IPS-20b (cell line): ENCODE measurements around the gene MSI2.
A peak's percentile ranks its signal among the peaks of the same experiment; 100 is the strongest.

Source experiments
- H3K27ac ChIP-seq: one replicate; pipeline ENCODE4 v1.5.1; 2013; ENCODE audit warnings: low read length
- H3K27me3 ChIP-seq: 2 replicates; pipeline ENCODE4 v1.6.1; 2013; ENCODE audit warnings: mild to moderate bottlenecking, low read length, inconsistent platforms; ENCODE audit not compliant: insufficient read depth
- H3K36me3 ChIP-seq: 2 replicates; pipeline ENCODE4 v1.6.1; 2013; ENCODE audit warnings: low read depth, mild to moderate bottlenecking, inconsistent platforms, low read length, moderate library complexity; ENCODE audit not compliant: insufficient read depth
- H3K4me1 ChIP-seq: 2 replicates; pipeline ENCODE4 v1.6.1; 2013; ENCODE audit warnings: mild to moderate bottlenecking, control low read depth, inconsistent platforms, low read length, moderate library complexity; ENCODE audit not compliant: insufficient read depth
- H3K4me3 ChIP-seq: 2 replicates; pipeline ENCODE4 v1.5.1; 2013; ENCODE audit warnings: mild to moderate bottlenecking, low read length, inconsistent platforms
- H3K9ac ChIP-seq: 2 replicates; pipeline ENCODE4 v1.6.1; 2013; ENCODE audit warnings: low read depth, mild to moderate bottlenecking, inconsistent platforms, low read length, moderate library complexity
- H3K9me3 ChIP-seq: 2 replicates; pipeline ENCODE4 v1.6.1; 2013; ENCODE audit warnings: mild to moderate bottlenecking, low read depth, low read length, inconsistent platforms; ENCODE audit not compliant: insufficient read depth

The MSI2 gene

DNA sequence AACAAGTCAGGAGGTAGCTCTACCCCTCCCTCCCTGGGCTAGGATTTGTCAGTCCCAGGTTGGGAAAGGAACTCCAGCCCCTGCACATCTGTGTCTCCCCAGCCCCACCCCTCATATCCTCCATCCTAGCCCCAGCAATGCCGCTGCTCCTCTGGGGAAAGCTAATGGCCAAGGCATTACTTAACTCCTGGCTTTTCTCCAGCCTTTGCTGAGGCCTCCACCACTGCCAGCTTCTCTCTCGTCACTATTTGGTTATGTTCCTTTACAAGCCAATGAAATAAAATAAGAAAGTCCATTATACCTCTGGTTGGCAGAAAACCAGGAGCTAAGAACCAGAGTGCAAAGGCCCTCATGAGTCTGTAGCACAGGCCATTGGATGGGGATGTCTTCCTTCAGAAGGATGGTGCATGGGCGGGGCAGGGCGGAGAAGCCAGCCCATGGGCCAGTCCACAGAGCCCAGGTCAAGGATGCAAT lies 317.8 kb downstream of the MSI2 start:
- Histone ChIP-seq H3K9me3 (no peaks in the 10 kb centered on the region), H3K36me3 (no peaks in the 10 kb centered on the region), H3K27me3 (no peaks in the 10 kb centered on the region), H3K4me1 (peaks cover 11% of the 10 kb centered on the region; the same call in 1 of the 2 replicates), H3K9ac (no peak overlapping the region), H3K4me3 (no peak overlapping the region), H3K27ac (no peak overlapping the region)

GRCh38 chr17:57576744-57577143 lies 320.4 kb downstream of the MSI2 start:
- H3K27ac ChIP-seq, result no peak overlapping the region

DNA sequence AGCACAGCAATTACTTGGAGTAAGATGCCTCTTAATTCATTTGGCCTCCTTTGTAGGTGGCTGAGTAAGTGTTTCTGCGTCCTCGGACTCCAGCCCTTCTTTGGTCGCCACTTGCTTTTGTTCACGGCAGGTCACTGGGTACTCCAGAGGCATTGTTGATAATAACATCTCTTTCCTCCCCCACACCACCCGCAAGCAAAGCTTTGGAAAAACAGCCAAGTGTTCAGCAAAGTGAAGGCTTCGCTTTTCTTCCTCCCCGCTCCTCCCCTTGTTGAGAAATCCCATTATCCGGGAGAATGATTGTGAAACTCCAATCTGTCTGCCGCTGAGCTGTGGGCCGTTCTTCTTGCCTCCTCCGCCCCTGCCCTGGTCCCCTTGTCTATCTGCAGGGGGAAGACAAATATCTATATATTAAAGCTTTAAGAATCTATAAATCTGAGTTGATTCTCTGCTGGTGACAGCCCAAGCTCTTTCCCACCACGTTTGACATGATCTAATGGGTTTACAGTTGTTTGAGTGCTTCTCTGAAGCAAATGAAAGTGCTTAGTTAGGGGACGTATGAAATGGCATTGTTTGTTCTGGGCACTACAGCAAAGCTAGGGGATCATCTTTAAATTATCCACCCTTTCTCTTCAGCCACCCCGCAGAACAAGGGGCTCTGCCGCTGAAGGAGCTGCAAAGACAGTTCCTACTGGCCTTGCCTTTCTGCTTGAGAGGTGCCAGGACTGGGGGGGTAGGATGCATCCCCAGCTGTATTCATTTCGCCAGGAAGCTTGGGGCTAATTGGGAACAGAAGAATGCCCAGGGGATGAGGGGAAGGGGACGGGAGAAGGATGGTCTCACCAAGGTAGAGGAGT lies 321.7 kb downstream of the MSI2 start:
- Histone ChIP-seq H3K4me3 (no peak overlapping the region; the same call in 1 of the 2 replicates), H3K36me3 (no peaks in the 10 kb centered on the region), H3K9me3 (no peaks in the 10 kb centered on the region), H3K27me3 (no peaks in the 10 kb centered on the region), H3K27ac (no peak overlapping the region), H3K4me1 (peaks cover 11% of the 10 kb centered on the region; the same call in 1 of the 2 replicates), H3K9ac (peak overlapping the region; percentile 33; the same call in 1 of the 2 replicates)

More at GRCh38 chr17:57576744-57577143, 320.4 kb downstream of the MSI2 start:
- H3K4me3 ChIP-seq, result no peak overlapping the region
- H3K4me1 ChIP-seq, result peaks cover 11% of the 10 kb centered on the region; the same call in 1 of the 2 replicates
- no peaks in the 10 kb centered on the region for H3K36me3 ChIP-seq
- no peak overlapping the region for H3K9ac ChIP-seq
- H3K9me3 ChIP-seq, result no peaks in the 10 kb centered on the region
- no peaks in the 10 kb centered on the region for H3K27me3 ChIP-seq

- no peak overlapping the region for H3K27ac ChIP-seq
- no peaks in the 10 kb centered on the region for H3K9me3 ChIP-seq
- H3K9ac ChIP-seq, result no peak overlapping the region
- H3K27me3 ChIP-seq, result no peaks in the 10 kb centered on the region
- H3K36me3 ChIP-seq, result no peaks in the 10 kb centered on the region
- peaks cover 11% of the 10 kb centered on the region; the same call in 1 of the 2 replicates for H3K4me1 ChIP-seq
- H3K4me3 ChIP-seq, result no peak overlapping the region
These were observed 322.4 kb downstream of the MSI2 start for GRCh38 chr17:57578608-57579225.

DNA sequence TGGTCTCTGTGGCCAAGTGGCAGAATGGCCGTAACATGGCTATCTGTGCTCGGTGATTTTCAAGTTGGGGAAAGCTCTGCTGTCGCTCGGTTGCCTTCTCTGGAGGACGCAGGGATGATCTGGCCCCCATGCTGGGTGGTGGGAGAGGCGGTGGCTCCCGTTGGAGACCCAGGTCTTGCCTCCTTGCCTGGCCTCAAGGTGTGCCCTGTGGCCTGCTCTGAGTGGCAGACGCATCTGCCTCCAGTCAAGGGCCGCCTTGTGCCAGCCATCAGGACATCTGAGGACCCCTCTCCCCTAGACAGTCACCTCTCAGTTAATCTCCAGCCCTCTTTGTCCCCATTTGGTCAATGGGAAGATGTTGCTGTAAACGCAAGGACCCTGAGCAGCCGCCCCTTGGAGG lies 322.9 kb downstream of the MSI2 start:
- no peaks in the 10 kb centered on the region for H3K9me3 ChIP-seq
- H3K4me3 ChIP-seq, result no peak overlapping the region
- H3K27ac ChIP-seq, result no peak overlapping the region
- no peaks in the 10 kb centered on the region for H3K36me3 ChIP-seq
- no peak overlapping the region for H3K9ac ChIP-seq
- H3K4me1 ChIP-seq, result peaks cover 11% of the 10 kb centered on the region; the same call in 1 of the 2 replicates
- H3K27me3 ChIP-seq, result no peaks in the 10 kb centered on the region

DNA sequence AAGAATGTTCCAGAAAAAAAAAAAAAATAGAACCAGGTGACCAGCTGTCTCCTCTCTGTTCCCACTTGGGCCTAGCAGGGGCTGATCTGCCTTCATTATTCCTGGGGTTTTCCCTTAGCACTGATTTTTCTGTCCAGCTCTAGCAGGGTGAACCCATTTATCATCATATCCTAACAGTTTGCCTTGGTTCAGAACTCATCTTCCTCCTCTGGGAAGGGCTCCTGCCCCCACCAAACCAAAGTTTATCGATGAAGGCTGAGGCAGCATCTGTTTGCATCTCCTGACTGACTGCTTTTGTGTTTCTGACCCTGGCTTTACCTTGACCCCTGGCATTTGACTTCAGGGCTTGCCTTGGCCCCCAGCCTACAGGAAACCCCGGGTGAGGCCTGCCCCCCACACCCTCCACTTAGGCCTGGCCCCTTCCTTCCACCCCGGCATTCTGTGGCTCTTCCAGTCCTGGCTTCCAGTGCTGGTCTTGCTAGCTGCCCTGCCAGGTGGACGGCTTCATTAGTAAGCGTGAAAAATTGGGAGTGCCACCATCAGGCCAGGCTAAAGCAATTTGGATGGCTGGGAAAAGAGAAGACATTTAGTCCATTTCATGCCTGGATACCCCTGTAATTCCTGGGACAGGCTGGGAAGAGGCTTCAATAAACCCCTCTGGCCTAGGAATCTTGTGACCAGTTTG lies 323.9 kb downstream of the MSI2 start:
- Histone ChIP-seq H3K36me3 (no peaks in the 10 kb centered on the region), H3K4me3 (no peak overlapping the region), H3K9ac (no peak overlapping the region), H3K27me3 (no peaks in the 10 kb centered on the region), H3K4me1 (peaks cover 11% of the 10 kb centered on the region; the same call in 1 of the 2 replicates), H3K27ac (no peak overlapping the region), H3K9me3 (no peaks in the 10 kb centered on the region)

- no peak overlapping the region for H3K27ac ChIP-seq
- H3K27me3 ChIP-seq, result no peaks in the 10 kb centered on the region
- H3K9me3 ChIP-seq, result no peaks in the 10 kb centered on the region
- H3K36me3 ChIP-seq, result no peaks in the 10 kb centered on the region
- H3K4me1 ChIP-seq, result peaks cover 7% of the 10 kb centered on the region
- H3K4me3 ChIP-seq, result no peak overlapping the region
- no peak overlapping the region for H3K9ac ChIP-seq
These were observed 326.8 kb downstream of the MSI2 start for GRCh38 chr17:57582881-57583756.

GRCh38 chr17:57584050-57584551 lies 327.8 kb downstream of the MSI2 start:
- H3K4me1 ChIP-seq, result peaks cover 12% of the 10 kb centered on the region
- no peaks in the 10 kb centered on the region for H3K9me3 ChIP-seq
- H3K27me3 ChIP-seq, result no peaks in the 10 kb centered on the region
- H3K36me3 ChIP-seq, result no peaks in the 10 kb centered on the region
- H3K4me3 ChIP-seq, result no peak overlapping the region
- H3K27ac ChIP-seq, result no peak overlapping the region
- no peak overlapping the region for H3K9ac ChIP-seq

DNA sequence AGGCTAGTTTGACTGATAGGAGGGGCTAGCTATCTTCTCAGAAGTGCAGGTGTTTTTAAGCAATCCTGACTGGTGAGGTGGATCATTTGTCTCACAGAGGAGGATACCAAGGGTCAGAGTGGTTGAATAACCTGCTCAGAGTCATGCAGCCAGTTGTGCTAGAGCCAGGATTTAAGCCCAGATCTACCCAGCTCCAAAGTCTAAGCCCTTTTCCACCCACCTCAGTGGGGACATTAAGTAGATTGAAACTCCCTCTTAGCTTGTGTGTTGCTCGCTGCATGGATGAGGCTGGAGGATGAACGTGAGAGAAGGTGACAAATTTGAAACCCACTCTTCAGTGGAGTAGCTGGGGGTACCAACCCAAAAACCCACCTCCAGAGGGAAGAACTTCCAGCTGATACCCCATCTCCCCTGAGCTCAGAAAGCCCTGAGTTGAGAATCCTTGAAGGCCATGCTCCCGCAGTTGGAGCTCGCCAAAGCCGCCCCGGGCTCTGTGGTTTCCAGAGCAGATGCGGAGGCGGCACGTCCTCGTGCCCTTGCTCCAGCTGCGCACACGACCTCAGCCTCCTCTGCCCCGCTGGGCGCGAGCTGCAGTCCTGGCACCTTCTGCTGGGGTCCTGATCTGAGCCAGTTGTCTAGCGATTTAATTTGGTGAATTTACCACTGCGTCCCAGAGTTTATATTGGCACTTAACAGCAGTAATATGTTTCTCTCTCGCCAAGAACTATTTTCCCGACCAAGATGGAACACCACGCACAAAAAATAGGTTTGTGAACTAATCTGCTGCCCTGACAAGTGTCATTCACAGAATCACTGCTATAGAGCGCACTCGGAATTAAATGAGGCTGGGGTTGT lies 329.2 kb downstream of the MSI2 start:
- Histone ChIP-seq H3K36me3 (no peaks in the 10 kb centered on the region), H3K4me1 (peaks cover 12% of the 10 kb centered on the region), H3K9ac (no peak overlapping the region), H3K27me3 (no peaks in the 10 kb centered on the region), H3K27ac (no peak overlapping the region), H3K4me3 (no peak overlapping the region), H3K9me3 (no peaks in the 10 kb centered on the region)

DNA sequence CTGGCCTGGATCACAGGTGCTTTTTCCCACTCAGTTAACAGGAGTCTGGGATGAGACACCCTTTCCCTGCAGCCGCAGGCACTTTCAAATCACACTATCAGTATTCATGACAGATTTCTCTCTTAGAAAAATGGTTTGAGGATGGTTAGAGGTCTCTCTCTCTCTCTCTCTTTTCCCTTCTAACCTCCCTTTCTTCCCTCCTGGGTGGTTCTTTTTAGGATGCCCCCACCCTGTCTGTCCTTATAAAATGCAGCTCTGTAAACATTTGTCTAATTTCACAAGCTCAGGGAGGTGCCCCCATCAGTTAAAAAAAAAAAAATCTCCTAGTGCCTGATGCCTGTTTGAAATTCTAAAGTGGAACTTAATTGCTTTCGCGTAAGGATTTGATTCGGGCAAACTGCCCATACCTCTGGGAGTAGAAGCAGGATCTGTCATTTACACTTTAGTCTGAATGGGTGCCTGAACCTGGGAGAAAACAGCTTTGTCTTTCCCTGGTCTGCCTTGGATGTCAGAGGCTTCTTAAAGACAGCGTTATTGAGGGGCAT lies 329.9 kb downstream of the MSI2 start:
- Histone ChIP-seq H3K9me3 (no peaks in the 10 kb centered on the region), H3K9ac (no peak overlapping the region), H3K36me3 (no peaks in the 10 kb centered on the region), H3K27ac (no peak overlapping the region), H3K27me3 (no peaks in the 10 kb centered on the region), H3K4me3 (no peak overlapping the region), H3K4me1 (peaks cover 12% of the 10 kb centered on the region)
